Osteoblast (primary cell): ENCODE measurements around the gene SORBS2. TPM values are rescaled to one million over a fixed set of nuclear protein-coding genes. Genes with fewer than 3 reads are reported as not detected.

Source experiments
- DNase-seq: peaks from one replicate; pipeline ENCODE4 v3.0.0; 2011; ENCODE audit warnings: low spot score, mixed read lengths; ENCODE audit not compliant: insufficient read length; ENCODE audit errors: missing footprints
- H2AFZ ChIP-seq: 2 replicates; pipeline ENCODE4 v1.6.0; 2011; ENCODE audit warnings: mild to moderate bottlenecking, low read length
- H3K27ac ChIP-seq: 2 replicates; pipeline ENCODE4 v1.5.1; 2011; ENCODE audit warnings: mild to moderate bottlenecking, low read depth, low read length, moderate library complexity
- H3K27me3 ChIP-seq: 2 replicates; pipeline ENCODE4 v1.6.0; 2012; ENCODE audit warnings: mild to moderate bottlenecking, control low read depth, inconsistent platforms, low read length, moderate library complexity; ENCODE audit not compliant: insufficient read depth
- H3K36me3 ChIP-seq: 2 replicates; pipeline ENCODE4 v1.5.1; 2011; ENCODE audit warnings: mild to moderate bottlenecking, low read length, control low read depth, moderate library complexity; ENCODE audit not compliant: insufficient read depth
- H3K4me1 ChIP-seq: 2 replicates; pipeline ENCODE4 v1.5.1; 2011; ENCODE audit warnings: mild to moderate bottlenecking, low read length, control low read depth, moderate library complexity; ENCODE audit not compliant: insufficient read depth
- H3K4me2 ChIP-seq: 2 replicates; pipeline ENCODE4 v1.6.0; 2011; ENCODE audit warnings: mild to moderate bottlenecking, low read length; ENCODE audit not compliant: insufficient read depth
- H3K4me3 ChIP-seq: fragments of 200-600 bp; sonication (generic); 3 replicates; pipeline ENCODE4 v1.5.1; 2012; ENCODE audit warnings: mild to moderate bottlenecking, low read length, inconsistent platforms; ENCODE audit not compliant: insufficient read depth
- H3K79me2 ChIP-seq: 2 replicates; pipeline ENCODE4 v1.6.0; 2012; ENCODE audit warnings: mild to moderate bottlenecking, low read length, control low read depth, inconsistent platforms; ENCODE audit not compliant: insufficient read depth
- H3K9me3 ChIP-seq: 2 replicates; pipeline ENCODE4 v1.5.1; 2011; ENCODE audit warnings: low read depth, low read length, control low read depth
- H4K20me1 ChIP-seq: 2 replicates; pipeline ENCODE4 v1.6.0; 2012; ENCODE audit warnings: mild to moderate bottlenecking, low read length, control low read depth; ENCODE audit not compliant: insufficient read depth
- total RNA-seq: library from RNA; depleted of rRNA; stranded (reverse); fragments of >200 nt; gene quantifications from 2 replicates; pipeline ENCODE4 v1.2.3, GENCODE V29; 2012
- TF ChIP-seq, protein P1 (sequence below): IDR thresholded peaks from 2 replicates; pipeline ENCODE4 v1.5.1; 2011; ENCODE audit warnings: mild to moderate bottlenecking, low read depth, low read length, moderate library complexity; ENCODE audit errors: extremely low read depth

SORBS2 gene
- total RNA-seq, 1 donor: 85.0 TPM

DNA sequence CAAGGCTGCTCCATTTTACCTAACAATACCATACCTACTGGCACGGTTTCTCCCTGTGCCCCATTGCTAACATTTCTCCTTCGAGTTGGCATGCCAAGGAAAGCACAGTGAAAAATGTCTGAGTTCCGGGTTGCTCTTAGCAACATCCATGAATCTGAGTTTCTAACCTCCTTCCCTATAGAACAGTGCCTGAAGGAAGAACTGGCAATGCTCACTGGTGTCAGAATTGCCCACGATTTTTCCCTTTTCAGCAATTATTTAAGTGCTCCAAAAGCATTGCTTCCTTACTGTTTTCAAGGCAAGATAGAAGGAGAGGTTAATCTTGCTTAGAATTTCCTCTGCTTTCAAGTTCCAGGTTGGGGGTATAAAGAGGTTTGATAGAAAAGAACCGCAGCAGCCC is 75.1 kb downstream of the SORBS2 start:
- no peak overlapping the region for H3K4me3 ChIP-seq
- H3K36me3 ChIP-seq: no peaks in the 10 kb centered on the region
- no peaks in the 10 kb centered on the region for H4K20me1 ChIP-seq
- no peak overlapping the region for H3K4me2 ChIP-seq
- no peaks in the 10 kb centered on the region for H3K9me3 ChIP-seq
- H2AFZ ChIP-seq: no peak overlapping the region
- TF ChIP-seq, protein P1, sequence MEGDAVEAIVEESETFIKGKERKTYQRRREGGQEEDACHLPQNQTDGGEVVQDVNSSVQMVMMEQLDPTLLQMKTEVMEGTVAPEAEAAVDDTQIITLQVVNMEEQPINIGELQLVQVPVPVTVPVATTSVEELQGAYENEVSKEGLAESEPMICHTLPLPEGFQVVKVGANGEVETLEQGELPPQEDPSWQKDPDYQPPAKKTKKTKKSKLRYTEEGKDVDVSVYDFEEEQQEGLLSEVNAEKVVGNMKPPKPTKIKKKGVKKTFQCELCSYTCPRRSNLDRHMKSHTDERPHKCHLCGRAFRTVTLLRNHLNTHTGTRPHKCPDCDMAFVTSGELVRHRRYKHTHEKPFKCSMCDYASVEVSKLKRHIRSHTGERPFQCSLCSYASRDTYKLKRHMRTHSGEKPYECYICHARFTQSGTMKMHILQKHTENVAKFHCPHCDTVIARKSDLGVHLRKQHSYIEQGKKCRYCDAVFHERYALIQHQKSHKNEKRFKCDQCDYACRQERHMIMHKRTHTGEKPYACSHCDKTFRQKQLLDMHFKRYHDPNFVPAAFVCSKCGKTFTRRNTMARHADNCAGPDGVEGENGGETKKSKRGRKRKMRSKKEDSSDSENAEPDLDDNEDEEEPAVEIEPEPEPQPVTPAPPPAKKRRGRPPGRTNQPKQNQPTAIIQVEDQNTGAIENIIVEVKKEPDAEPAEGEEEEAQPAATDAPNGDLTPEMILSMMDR: no peak
- DNase-seq: no peak
- no peak overlapping the region for H3K27ac ChIP-seq
- H3K79me2 ChIP-seq: peaks cover 10% of the 10 kb centered on the region
- H3K4me1 ChIP-seq: peaks cover 33% of the 10 kb centered on the region
- H3K27me3 ChIP-seq: no peaks in the 10 kb centered on the region

DNA sequence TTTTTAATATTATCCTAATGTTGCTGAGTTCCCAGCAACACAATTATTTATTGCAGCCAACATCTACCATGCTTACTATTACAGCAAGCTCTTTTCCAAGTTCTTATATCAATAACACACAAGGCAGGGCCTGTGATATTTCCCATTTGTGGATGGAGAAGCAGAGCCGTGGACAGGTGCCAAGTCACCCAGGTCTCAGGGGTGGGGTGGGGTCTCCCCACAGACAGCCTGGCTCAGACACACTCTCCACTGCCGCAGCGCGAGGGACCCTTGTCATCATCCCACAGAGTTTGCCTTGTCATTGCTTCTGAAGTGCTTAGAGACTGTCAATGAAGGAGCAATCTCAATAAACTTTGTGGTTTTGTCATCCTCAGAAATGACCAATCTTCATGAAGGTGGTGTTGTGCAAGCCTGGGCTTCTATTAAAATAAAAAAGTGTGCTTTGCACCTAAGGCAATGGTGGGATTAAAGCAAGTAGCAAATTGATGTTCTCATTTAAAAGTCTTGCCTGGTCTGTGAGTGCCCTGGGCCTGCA is 76.1 kb downstream of the SORBS2 start:
- H3K27me3 ChIP-seq: no peaks in the 10 kb centered on the region
- DNase-seq: no peak
- H3K27ac ChIP-seq: no peak overlapping the region
- H4K20me1 ChIP-seq: no peaks in the 10 kb centered on the region
- H3K9me3 ChIP-seq: no peaks in the 10 kb centered on the region
- H3K4me1 ChIP-seq: peaks cover 35% of the 10 kb centered on the region
- H2AFZ ChIP-seq: no peak overlapping the region
- H3K4me3 ChIP-seq: no peak overlapping the region
- H3K79me2 ChIP-seq: peaks cover 9% of the 10 kb centered on the region
- TF ChIP-seq, protein P1: no peak
- H3K4me2 ChIP-seq: no peak overlapping the region
- H3K36me3 ChIP-seq: no peaks in the 10 kb centered on the region

DNA sequence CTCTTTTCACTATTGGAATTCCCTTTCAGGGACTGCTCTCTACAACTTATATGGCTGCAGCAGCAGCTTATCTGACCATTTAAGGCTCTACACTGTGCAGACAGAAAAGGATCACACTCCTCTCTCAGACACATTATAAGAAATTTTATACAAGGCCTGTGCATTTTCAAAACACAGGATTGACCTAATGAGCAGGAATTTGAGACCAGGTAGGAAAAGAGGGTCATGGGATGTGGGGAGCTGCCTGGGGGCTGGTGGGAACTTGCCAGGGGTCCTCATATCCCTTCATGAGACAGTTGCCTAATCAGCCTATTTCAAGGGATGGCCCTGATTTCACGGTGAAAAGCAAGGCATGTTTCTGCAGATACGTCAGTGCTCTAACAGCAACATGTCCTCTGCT is 77.1 kb downstream of the SORBS2 start:
- TF ChIP-seq, protein P1: no peak
- no peaks in the 10 kb centered on the region for H3K36me3 ChIP-seq
- peaks cover 5% of the 10 kb centered on the region for H4K20me1 ChIP-seq
- no peak overlapping the region for H3K27ac ChIP-seq
- H3K9me3 ChIP-seq: no peaks in the 10 kb centered on the region
- peaks cover 4% of the 10 kb centered on the region for H3K79me2 ChIP-seq
- H3K27me3 ChIP-seq: no peaks in the 10 kb centered on the region
- H2AFZ ChIP-seq: no peak overlapping the region
- no peak overlapping the region for H3K4me2 ChIP-seq
- H3K4me3 ChIP-seq: no peak overlapping the region
- peaks cover 42% of the 10 kb centered on the region for H3K4me1 ChIP-seq
- no peak for DNase-seq

DNA sequence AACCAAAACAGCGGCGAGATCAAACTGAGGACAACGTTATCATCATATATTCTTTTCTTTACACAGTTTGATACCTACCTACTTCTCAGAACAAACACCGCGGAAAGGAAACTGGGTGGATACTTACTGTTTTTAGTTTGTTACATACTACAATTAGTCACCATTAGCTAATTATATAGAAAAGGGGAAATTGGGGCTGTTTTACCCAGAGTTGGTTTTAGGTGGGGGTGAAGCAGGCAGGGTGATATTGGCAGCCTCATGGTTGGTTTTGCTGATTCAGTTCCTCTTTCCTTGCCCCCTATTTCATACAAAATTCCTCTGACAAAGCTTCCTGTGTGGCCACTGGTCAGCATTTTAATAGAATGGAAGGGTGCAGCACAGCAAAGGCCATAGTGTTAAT is 77.8 kb downstream of the SORBS2 start:
- DNase-seq: peak; percentile 66
- Histone ChIP-seq H4K20me1 (peaks cover 5% of the 10 kb centered on the region), H3K4me3 (no peak overlapping the region), H3K9me3 (no peaks in the 10 kb centered on the region), H3K27me3 (no peaks in the 10 kb centered on the region), H3K4me1 (peaks cover 41% of the 10 kb centered on the region), H3K27ac (no peak overlapping the region), H3K36me3 (no peaks in the 10 kb centered on the region), H3K79me2 (peaks cover 4% of the 10 kb centered on the region), H2AFZ (no peak overlapping the region), H3K4me2 (no peak overlapping the region)
- TF ChIP-seq, protein P1: no peak
